ENCODE measurements around the gene IL15RA.

IL15RA gene

GRCh38 chr10:5942001-5942400 is 35.3 kb downstream of the IL15RA start:
- no peaks in the 10 kb centered on the region for H3K27me3 Mint-ChIP-seq
- H3K4me1 Mint-ChIP-seq (ENCODE audit: low read depth): peaks cover 5% of the 10 kb centered on the region
- no peak overlapping the region for H3K4me3 Mint-ChIP-seq
- no peaks in the 10 kb centered on the region for H3K9me3 Mint-ChIP-seq (ENCODE audit: low read depth)
- H3K27ac Mint-ChIP-seq: no peak overlapping the region
- H3K36me3 Mint-ChIP-seq: peaks cover 11% of the 10 kb centered on the region

GRCh38 chr10:5941579-5941978 is 35.8 kb downstream of the IL15RA start:
- Mint-ChIP-seq H3K4me1 (ENCODE audit: low read depth) (peaks cover 5% of the 10 kb centered on the region), H3K9me3 (ENCODE audit: low read depth) (no peaks in the 10 kb centered on the region), H3K4me3 (no peak overlapping the region), H3K27ac (no peak overlapping the region), H3K27me3 (no peaks in the 10 kb centered on the region), H3K36me3 (peaks cover 11% of the 10 kb centered on the region)

DNA sequence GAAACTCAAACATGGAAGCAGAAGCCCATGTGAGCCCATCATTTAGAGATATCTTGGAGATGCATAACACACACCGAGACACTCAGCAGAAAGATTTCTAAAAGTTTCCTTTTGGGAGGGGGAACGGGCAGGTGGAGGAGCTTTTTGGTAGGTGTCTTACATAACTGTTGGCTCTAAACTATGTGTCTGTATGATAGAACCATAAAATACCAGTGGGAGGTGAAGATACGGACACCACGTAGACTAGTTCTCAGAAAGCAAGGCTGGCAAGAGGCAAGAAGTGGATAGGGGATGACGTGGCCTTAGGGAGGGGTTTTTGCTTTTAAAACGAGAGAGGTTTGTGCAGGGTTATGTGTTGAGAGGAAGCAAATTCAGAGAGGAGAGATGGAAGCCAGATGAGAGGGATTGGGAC is 36.5 kb downstream of the IL15RA start:
- no peak overlapping the region for H3K27ac Mint-ChIP-seq

DNA sequence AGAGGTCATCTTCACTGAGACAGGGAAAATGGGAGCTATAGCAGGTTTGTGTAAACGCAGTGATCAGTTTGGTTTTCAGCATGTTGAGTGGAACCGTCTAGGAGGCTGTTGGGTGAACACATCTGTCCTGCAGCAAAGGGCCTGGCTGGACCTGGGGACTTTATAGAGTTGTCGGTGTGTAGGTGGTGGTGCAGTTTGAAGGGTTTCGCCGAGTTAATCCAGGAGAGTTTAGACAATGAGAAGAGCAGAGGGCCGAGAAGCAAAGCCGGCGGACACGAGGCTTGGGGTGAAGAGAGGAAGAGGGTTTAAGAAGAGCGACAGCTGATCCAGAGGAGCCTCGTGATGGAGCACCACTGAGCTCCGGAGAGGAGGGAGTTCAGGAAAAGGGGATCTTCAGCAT is 39.1 kb downstream of the IL15RA start:
- Mint-ChIP-seq H3K9me3 (ENCODE audit: low read depth) (no peaks in the 10 kb centered on the region), H3K4me1 (ENCODE audit: low read depth) (no peaks in the 10 kb centered on the region), H3K27ac (no peak overlapping the region), H3K4me3 (no peak overlapping the region), H3K27me3 (no peaks in the 10 kb centered on the region), H3K36me3 (peaks cover 13% of the 10 kb centered on the region)

More for the DNA sequence above, 36.5 kb downstream of the IL15RA start:
- Mint-ChIP-seq H3K36me3 (peaks cover 13% of the 10 kb centered on the region), H3K4me1 (ENCODE audit: low read depth) (peaks cover under 1% of the 10 kb centered on the region), H3K27me3 (no peaks in the 10 kb centered on the region), H3K4me3 (no peak overlapping the region), H3K9me3 (ENCODE audit: low read depth) (no peaks in the 10 kb centered on the region)

GRCh38 chr10:5937016-5937415 is 40.3 kb downstream of the IL15RA start:
- no peak overlapping the region for H3K27ac Mint-ChIP-seq
- H3K36me3 Mint-ChIP-seq: peaks cover 13% of the 10 kb centered on the region
- no peaks in the 10 kb centered on the region for H3K4me1 Mint-ChIP-seq (ENCODE audit: low read depth)
- no peak overlapping the region for H3K4me3 Mint-ChIP-seq
- H3K9me3 Mint-ChIP-seq (ENCODE audit: low read depth): no peaks in the 10 kb centered on the region
- H3K27me3 Mint-ChIP-seq: no peaks in the 10 kb centered on the region

DNA sequence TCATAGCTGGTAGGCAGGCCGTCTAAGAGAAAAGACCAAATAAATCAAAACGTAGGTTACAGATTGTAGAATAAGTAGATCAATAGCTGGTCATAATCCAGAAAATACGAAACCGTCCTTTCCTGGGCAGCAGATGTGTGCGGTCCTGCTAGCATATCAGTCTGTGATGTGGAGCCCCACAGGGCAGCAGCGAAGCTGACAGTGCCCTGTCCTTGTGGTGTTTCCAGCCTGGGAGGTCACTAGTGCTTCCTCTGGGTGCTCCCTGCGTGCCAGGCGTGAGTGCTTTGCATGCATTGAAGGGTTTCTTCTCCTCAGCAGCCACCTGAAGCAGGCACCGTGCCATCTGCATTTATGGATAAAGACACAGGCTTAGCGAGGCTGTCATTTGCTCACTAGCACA is 41.7 kb downstream of the IL15RA start:
- H3K4me1 Mint-ChIP-seq (ENCODE audit: low read depth): no peaks in the 10 kb centered on the region
- peaks cover 13% of the 10 kb centered on the region for H3K36me3 Mint-ChIP-seq
- H3K27me3 Mint-ChIP-seq: no peaks in the 10 kb centered on the region
- H3K27ac Mint-ChIP-seq: no peak overlapping the region
- no peak overlapping the region for H3K4me3 Mint-ChIP-seq
- H3K9me3 Mint-ChIP-seq (ENCODE audit: low read depth): no peaks in the 10 kb centered on the region

DNA sequence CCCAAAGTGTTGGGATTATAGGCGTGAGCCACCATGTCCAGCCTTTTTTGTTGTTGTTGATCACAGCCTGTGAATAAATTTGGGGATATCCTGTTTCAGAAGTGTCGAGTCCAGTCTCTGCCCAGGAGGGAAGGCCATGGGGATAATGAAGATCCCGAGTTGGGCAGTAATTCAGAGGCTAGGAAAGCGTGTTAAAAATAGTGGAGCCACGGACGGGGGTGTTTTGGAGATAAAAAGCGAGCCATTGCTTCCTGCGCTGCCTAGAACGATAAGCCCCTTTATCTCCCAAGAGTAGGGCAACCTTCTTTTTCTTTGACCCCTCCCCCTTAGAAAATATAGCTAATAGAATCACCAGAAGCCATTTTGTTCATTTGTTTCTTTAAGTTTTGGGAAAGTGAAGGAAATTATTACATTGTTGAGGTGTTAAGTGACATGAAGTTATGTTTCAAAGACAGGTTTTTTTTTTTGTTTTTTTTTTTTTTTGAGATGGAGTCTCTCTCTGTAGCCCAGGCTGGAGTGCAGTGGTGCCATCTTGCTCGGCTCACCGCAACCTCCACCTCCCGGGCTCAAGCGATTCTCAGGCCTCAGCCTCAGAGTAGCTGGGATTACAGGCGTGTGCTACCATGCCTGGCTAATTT is 43.3 kb downstream of the IL15RA start:
- Mint-ChIP-seq H3K27me3 (no peaks in the 10 kb centered on the region), H3K9me3 (ENCODE audit: low read depth) (no peaks in the 10 kb centered on the region), H3K27ac (no peak overlapping the region), H3K36me3 (peaks cover 13% of the 10 kb centered on the region), H3K4me1 (ENCODE audit: low read depth) (no peaks in the 10 kb centered on the region), H3K4me3 (no peak overlapping the region)

DNA sequence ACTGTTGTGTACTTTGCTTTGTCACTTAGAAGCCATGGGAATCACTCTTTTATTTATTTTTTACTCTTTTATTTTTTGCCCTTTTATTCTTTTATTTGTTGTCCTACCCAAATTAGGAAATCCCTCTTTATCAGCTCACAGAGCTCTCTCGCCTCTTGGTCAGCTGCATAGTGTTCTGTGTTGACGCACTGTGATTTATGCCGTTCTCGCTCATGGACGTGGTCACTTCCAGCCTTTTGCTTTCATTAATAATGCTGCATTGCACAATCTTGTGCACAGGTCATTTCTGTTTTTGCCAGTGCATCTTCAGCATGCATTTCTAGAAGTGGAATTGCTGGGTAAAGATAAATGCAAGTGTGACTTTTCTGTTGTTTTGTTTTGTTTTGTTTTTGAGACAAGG is 45.0 kb downstream of the IL15RA start:
- Mint-ChIP-seq H3K36me3 (peaks cover 2% of the 10 kb centered on the region), H3K9me3 (ENCODE audit: low read depth) (no peaks in the 10 kb centered on the region), H3K4me1 (ENCODE audit: low read depth) (no peaks in the 10 kb centered on the region), H3K27me3 (no peaks in the 10 kb centered on the region), H3K4me3 (no peak overlapping the region), H3K27ac (no peak overlapping the region)

DNA sequence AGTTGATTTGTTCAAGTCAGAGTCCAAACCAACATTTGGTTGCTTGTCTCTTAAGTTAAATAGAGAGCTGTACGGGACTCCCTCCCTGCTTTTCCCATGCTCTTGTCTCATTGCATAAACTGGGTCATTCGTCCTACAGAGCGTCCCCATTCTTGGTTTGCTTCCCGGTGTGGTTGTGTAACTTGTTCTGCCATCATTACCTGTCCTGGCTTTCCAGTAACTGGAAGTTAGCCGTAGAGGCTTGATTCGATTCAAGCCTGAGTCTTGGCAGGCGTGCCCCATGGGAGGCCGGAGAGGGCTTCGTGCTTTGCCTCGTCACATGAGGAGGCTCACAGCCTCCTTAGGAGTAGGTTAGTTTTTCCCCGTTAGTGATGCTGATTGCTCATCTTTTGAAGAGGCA is 47.1 kb downstream of the IL15RA start:
- Mint-ChIP-seq H3K36me3 (peaks cover 3% of the 10 kb centered on the region), H3K4me3 (no peak overlapping the region), H3K27me3 (no peaks in the 10 kb centered on the region)

DNA sequence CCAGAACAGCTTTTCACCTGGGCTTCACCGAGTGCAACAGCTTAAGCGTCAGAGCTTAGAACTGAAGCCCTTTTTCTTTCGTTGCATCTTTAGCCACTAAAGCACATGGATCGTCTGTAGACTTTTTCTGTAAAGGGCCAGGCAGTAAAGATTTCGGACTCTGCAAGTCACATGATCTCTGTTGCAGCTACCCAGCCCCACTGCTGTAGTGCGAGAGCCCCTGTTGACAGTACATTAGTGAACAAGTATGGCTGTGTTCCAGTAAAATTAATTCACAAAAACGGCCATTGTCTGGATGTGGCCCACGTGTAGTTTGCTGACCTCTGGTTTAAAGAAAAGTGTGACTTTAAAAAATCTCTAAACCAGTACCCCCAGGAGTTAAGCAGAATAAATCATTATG is 47.9 kb downstream of the IL15RA start:
- Mint-ChIP-seq H3K4me3 (no peak overlapping the region), H3K9me3 (ENCODE audit: low read depth) (no peaks in the 10 kb centered on the region), H3K4me1 (ENCODE audit: low read depth) (no peaks in the 10 kb centered on the region), H3K27ac (no peak overlapping the region), H3K27me3 (no peaks in the 10 kb centered on the region), H3K36me3 (peaks cover 6% of the 10 kb centered on the region)

More for the DNA sequence above, 47.1 kb downstream of the IL15RA start:
- Mint-ChIP-seq H3K4me1 (ENCODE audit: low read depth) (no peaks in the 10 kb centered on the region), H3K9me3 (ENCODE audit: low read depth) (no peaks in the 10 kb centered on the region), H3K27ac (no peak overlapping the region)

DNA sequence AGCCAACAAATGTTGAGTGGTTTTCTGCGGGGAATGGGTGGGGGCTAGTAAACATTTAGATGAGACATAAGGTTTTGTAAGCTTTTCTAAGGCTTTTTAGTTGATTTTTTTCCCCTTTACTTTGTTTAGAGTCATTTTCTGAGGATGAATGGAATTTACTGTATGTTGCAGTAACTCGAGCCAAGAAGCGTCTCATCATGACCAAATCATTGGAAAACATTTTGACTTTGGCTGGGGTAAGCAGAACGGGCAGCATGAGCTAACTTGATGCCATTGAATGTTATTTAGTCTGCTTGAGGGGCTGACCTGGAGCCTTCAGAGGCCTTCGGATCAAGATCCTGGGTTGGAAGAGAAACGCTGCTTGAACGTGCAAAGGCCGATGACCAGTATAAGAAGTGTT is 50.0 kb downstream of the IL15RA start:
- no peaks in the 10 kb centered on the region for H3K4me1 Mint-ChIP-seq (ENCODE audit: low read depth)
- H3K36me3 Mint-ChIP-seq: peaks cover 8% of the 10 kb centered on the region
- H3K9me3 Mint-ChIP-seq (ENCODE audit: low read depth): no peaks in the 10 kb centered on the region
- no peak overlapping the region for H3K4me3 Mint-ChIP-seq
- H3K27ac Mint-ChIP-seq: no peak overlapping the region
- H3K27me3 Mint-ChIP-seq: no peaks in the 10 kb centered on the region

- Mint-ChIP-seq H3K4me1 (ENCODE audit: low read depth) (no peaks in the 10 kb centered on the region), H3K27ac (no peak overlapping the region), H3K9me3 (ENCODE audit: low read depth) (no peaks in the 10 kb centered on the region), H3K36me3 (peaks cover 12% of the 10 kb centered on the region), H3K4me3 (no peak overlapping the region), H3K27me3 (no peaks in the 10 kb centered on the region)
Measured at GRCh38 chr10:5924889-5925288, 52.5 kb downstream of the IL15RA start.

GRCh38 chr10:5921746-5922145 is 55.6 kb downstream of the IL15RA start:
- H3K9me3 Mint-ChIP-seq (ENCODE audit: low read depth): no peaks in the 10 kb centered on the region
- H3K4me3 Mint-ChIP-seq: no peak overlapping the region
- H3K36me3 Mint-ChIP-seq: peaks cover 12% of the 10 kb centered on the region
- no peak overlapping the region for H3K27ac Mint-ChIP-seq
- no peaks in the 10 kb centered on the region for H3K27me3 Mint-ChIP-seq
- H3K4me1 Mint-ChIP-seq (ENCODE audit: low read depth): no peaks in the 10 kb centered on the region

GRCh38 chr10:5919568-5919967 is 57.8 kb downstream of the IL15RA start:
- H3K4me3 Mint-ChIP-seq: no peak overlapping the region
- H3K36me3 Mint-ChIP-seq: peaks cover 12% of the 10 kb centered on the region
- no peaks in the 10 kb centered on the region for H3K27me3 Mint-ChIP-seq
- H3K9me3 Mint-ChIP-seq (ENCODE audit: low read depth): no peaks in the 10 kb centered on the region
- no peaks in the 10 kb centered on the region for H3K4me1 Mint-ChIP-seq (ENCODE audit: low read depth)
- H3K27ac Mint-ChIP-seq: no peak overlapping the region

GRCh38 chr10:5918763-5919162 is 58.6 kb downstream of the IL15RA start:
- Mint-ChIP-seq H3K4me3 (no peak overlapping the region), H3K36me3 (peaks cover 11% of the 10 kb centered on the region), H3K4me1 (ENCODE audit: low read depth) (no peaks in the 10 kb centered on the region), H3K9me3 (ENCODE audit: low read depth) (no peaks in the 10 kb centered on the region), H3K27ac (no peak overlapping the region), H3K27me3 (no peaks in the 10 kb centered on the region)

GRCh38 chr10:5917305-5917704 is 60.0 kb downstream of the IL15RA start:
- Mint-ChIP-seq H3K27ac (no peak overlapping the region), H3K4me3 (no peak overlapping the region), H3K36me3 (peaks cover 10% of the 10 kb centered on the region), H3K27me3 (no peaks in the 10 kb centered on the region), H3K4me1 (ENCODE audit: low read depth) (no peaks in the 10 kb centered on the region), H3K9me3 (ENCODE audit: low read depth) (no peaks in the 10 kb centered on the region)

All from activated naive CD8-positive, alpha-beta T cell (primary cell).